Endothelial cell of umbilical vein (primary cell): ENCODE measurements around the gene PPP6R1. TPM values are rescaled to one million over a fixed set of nuclear protein-coding genes. Genes with fewer than 3 reads are reported as not detected.

Experiments used
- BruUV-seq: library from RNA; stranded (reverse); fragments of 400-500 nt; replicated peaks from 2 replicates; lab custom pipeline; 2021; lab: Mats Ljungman, UMichigan
- CTCF ChIA-PET: fragments of 300-600, 350-600 bp; sonication (Branson Sonifier 250); formaldehyde crosslinking; loops from one replicate; lab custom pipeline; 2021; ENCODE audit warnings: antibody characterized with exemption, inconsistent platforms; lab: Charles Lee
- POLR2A ChIA-PET: fragments of 300-600, 350-600 bp; sonication (Branson Sonifier 250); formaldehyde crosslinking; loops from one replicate; lab custom pipeline; 2021; ENCODE audit warnings: antibody characterized with exemption, inconsistent platforms; lab: Charles Lee
- DNase-seq: peaks from one replicate; pipeline ENCODE4 v3.0.0-alpha.2; 2011; ENCODE audit warnings: low read depth, low spot score
- FAIRE-seq: peaks from 2 replicates; lab custom pipeline; 2011; peaks lifted over from hg19 to GRCh38; lab: Jason Lieb, UNC
- H2AFZ ChIP-seq: 2 replicates; pipeline ENCODE4 v1.6.0; 2012; ENCODE audit warnings: low read depth, low read length, control low read depth, inconsistent platforms
- H3K27ac ChIP-seq: 2 replicates; pipeline ENCODE4 v1.5.1; 2011; ENCODE audit warnings: low read depth, mild to moderate bottlenecking, control low read depth, low read length, moderate library complexity; ENCODE audit not compliant: insufficient read depth
- H3K27me3 ChIP-seq, 2 experiments: 2 replicates each; pipeline versions ENCODE4 v1.6.0 to v1.6.1; 2011; ENCODE audit warnings: low read length in 2 of 2, mixed read lengths in 1 of 2; ENCODE audit not compliant: control insufficient read depth in 2 of 2, insufficient read depth in 2 of 2
- H3K36me3 ChIP-seq, 2 experiments: 2 replicates in 1 of 2; 3 replicates in 1 of 2; pipeline ENCODE4 v1.5.1; 2011; ENCODE audit warnings: low read length in 2 of 2, mild to moderate bottlenecking in 1 of 2, moderate library complexity in 1 of 2; ENCODE audit not compliant: control insufficient read depth in 2 of 2, insufficient read depth in 2 of 2; ENCODE audit errors: extremely low read depth in 1 of 2
- H3K4me1 ChIP-seq: 3 replicates; pipeline ENCODE4 v1.5.1; 2011; ENCODE audit warnings: mild to moderate bottlenecking, low read length; ENCODE audit not compliant: control insufficient read depth, insufficient read depth; ENCODE audit errors: extremely low read depth
- H3K4me2 ChIP-seq: 2 replicates; pipeline ENCODE4 v1.6.1; 2011; ENCODE audit warnings: low read length, control low read depth, mixed read lengths; ENCODE audit not compliant: insufficient read depth
- H3K4me3 ChIP-seq, 3 experiments: fragments of 200-600 bp in 1 of 3; sonication (generic), shearing (Covaris generic) in 1 of 3; replicated peaks in 1 of 3; 2 replicates each; pipeline ENCODE4 v1.5.1; 2011 to 2016; ENCODE audit warnings: control low read depth in 3 of 3, low read length in 3 of 3, mild to moderate bottlenecking in 2 of 3, inconsistent platforms in 1 of 3, low read depth in 1 of 3, moderate library complexity in 1 of 3; ENCODE audit not compliant: insufficient read depth in 1 of 3
- H3K79me2 ChIP-seq: 2 replicates; pipeline ENCODE4 v1.6.0; 2012; ENCODE audit warnings: low read length, inconsistent platforms; ENCODE audit not compliant: control insufficient read depth, insufficient read depth
- H3K9ac ChIP-seq: replicated peaks from 2 replicates; pipeline ENCODE3; 2011; ENCODE audit warnings: low read length, control low read depth; ENCODE audit not compliant: insufficient read depth; ENCODE audit errors: extremely low read depth
- H3K9me1 ChIP-seq: replicated peaks from 3 replicates; pipeline ENCODE4 v1.6.0; 2011; ENCODE audit warnings: mild to moderate bottlenecking, low read length; ENCODE audit not compliant: control insufficient read depth, insufficient read depth; ENCODE audit errors: extremely low read depth
- H3K9me3 ChIP-seq: replicated peaks from 2 replicates; pipeline ENCODE4 v1.5.1; 2012; ENCODE audit warnings: low read length, inconsistent platforms; ENCODE audit not compliant: control insufficient read depth, insufficient read depth
- H4K20me1 ChIP-seq: replicated peaks from 2 replicates; pipeline ENCODE3; 2011; ENCODE audit warnings: mild to moderate bottlenecking, low read length; ENCODE audit not compliant: control insufficient read depth, insufficient read depth; ENCODE audit errors: extremely low read depth
- CTCF ChIP-seq, 2 donors: IDR thresholded peaks; 1 replicate in 1 of 2; 2 replicates in 1 of 2; pipeline ENCODE4 v1.5.1; 2011; ENCODE audit warnings: low read length in 2 of 2, mild to moderate bottlenecking in 2 of 2, moderate library complexity in 2 of 2, control low read depth in 1 of 2, inconsistent platforms in 1 of 2, low read depth in 1 of 2; ENCODE audit not compliant: insufficient read depth in 1 of 2; ENCODE audit errors: extremely low read depth in 1 of 2
- EZH2 ChIP-seq: IDR thresholded peaks from 2 replicates; pipeline ENCODE4 v1.6.1; 2012; ENCODE audit warnings: borderline replicate concordance, low read depth, mild to moderate bottlenecking, moderate library complexity, low read length, inconsistent platforms; ENCODE audit not compliant: severe bottlenecking
- FOS ChIP-seq: IDR thresholded peaks from 2 replicates; pipeline ENCODE4 v1.6.1; 2011; ENCODE audit warnings: mild to moderate bottlenecking, low read length, moderate library complexity, borderline replicate concordance; ENCODE audit not compliant: insufficient read depth
- MAX ChIP-seq: IDR thresholded peaks from 2 replicates; pipeline ENCODE4 v1.6.1; 2011; ENCODE audit not compliant: insufficient read depth, insufficient read length
- POLR2A ChIP-seq: IDR thresholded peaks from 2 replicates; pipeline ENCODE4 v1.6.1; 2012; ENCODE audit warnings: low read depth, mild to moderate bottlenecking, control low read depth, low read length
- POLR2AphosphoS5 ChIP-seq: IDR thresholded peaks from 2 replicates; pipeline ENCODE4 v1.6.1; 2012; ENCODE audit warnings: low read depth, mild to moderate bottlenecking, control low read depth, low read length, moderate library complexity; ENCODE audit not compliant: insufficient read depth
- dilution Hi-C: fragments of 300-500 bp; cut with MboI; formaldehyde crosslinking; loops from one replicate; pipeline ENCODE4 v1.15.0; 2019; ENCODE audit warnings: low sequenced_read_pairs; ENCODE audit not compliant: extremely low pct_ligation_motif_present
- intact Hi-C: fragments of 100-400 bp; cut with micrococcal nuclease; formaldehyde crosslinking; loops from one replicate; pipeline ENCODE4 v1.10.0; 2022
- microRNA-seq: library from miRNA; unstranded; fragments of <30 nt; microRNA quantifications from one replicate; pipeline ENCODE4 v1.2.0, GENCODE V29; 2021; ENCODE audit warnings: borderline number of aligned reads, borderline replicate concordance
- polyA plus RNA-seq, 4 experiments: library from polyadenylated mRNA; depleted of rRNA in 3 of 4; stranded (reverse) in 3 of 4; unstranded in 1 of 4; fragments of >200 nt; gene quantifications; 2 replicates each; pipeline versions ENCODE4 v1.2.1 to v1.2.3, GENCODE V29; 2011 to 2012; ENCODE audit warnings: missing spikeins in 1 of 4
- small RNA-seq: library from RNA; depleted of rRNA; stranded (forward); fragments of <200 nt; gene quantifications from one replicate; pipeline ENCODE3, GENCODE V24; 2012; ENCODE audit warnings: low replicate concordance, low read depth; ENCODE audit not compliant: insufficient read depth, insufficient read length
- total RNA-seq: library from RNA; stranded (reverse); gene quantifications from 2 replicates; pipeline ENCODE4 v1.2.3, GENCODE V29; 2021

Gene PPP6R1
- total and polyA plus RNA-seq, 2 donors (not counting 3 experiments of a cell fraction or from before 2014, with no cell fraction given) = 35.7 to 71.8 TPM

GRCh38 chr19:55181740-55182139 is 77.1 kb downstream of the PPP6R1 start:
- H3K4me2 ChIP-seq = no peak overlapping the region
- intact Hi-C loops = no loop called here
- no peak for TF ChIP-seq POLR2A
- no peak for TF ChIP-seq MAX
- no peak for TF ChIP-seq CTCF (IDR thresholded peaks at IDR 0.05; ENCODE audit: extremely low read depth in 1 of 2, insufficient read depth in 1 of 2, low read depth in 1 of 2, low read length in 2 of 2)
- TF ChIP-seq FOS = no peak
- no peak for TF ChIP-seq EZH2
- no peak for TF ChIP-seq POLR2AphosphoS5
- FAIRE-seq = no peak
- no peaks in the 10 kb centered on the region for H3K79me2 ChIP-seq
- ChIA-PET POLR2A (no interaction called here), CTCF (interaction anchor here (2.3 kb wide), 1 partner anchor 16 kb away, joined by 6 read pairs; the partner anchor contains the start of gene DNAAF3)
- no peak overlapping the region for H2AFZ ChIP-seq
- H3K36me3 ChIP-seq = no peaks in the 10 kb centered on the region
- H3K4me3 ChIP-seq = no peak overlapping the region
- DNase-seq = no peak
- H4K20me1 ChIP-seq = no peaks in the 10 kb centered on the region
- no peaks in the 10 kb centered on the region for H3K4me1 ChIP-seq
- dilution Hi-C loops = no loop called here
- H3K9me1 ChIP-seq = no peaks in the 10 kb centered on the region
- H3K9me3 ChIP-seq = no peaks in the 10 kb centered on the region
- peaks cover 8 to 13% of the 10 kb centered on the region in 2 experiments for H3K27me3 ChIP-seq
- no TSS peak for BruUV-seq
- H3K9ac ChIP-seq = no peak overlapping the region
- no peak overlapping the region for H3K27ac ChIP-seq

Small RNAs within 50 kb of the gene (microRNA-seq; reads per million reads assigned to microRNA genes)
- gene MIR6802 (not detected), gene MIR6803 (not detected), gene MIR6804 (not detected)

Small RNAs within 50 kb of the gene (small RNA-seq; reads per million reads assigned to genes)
- gene MIR6802 (not detected), gene MIR6803 (not detected), gene MIR6804 (not detected)

Other genes with a start within 250 kb of the PPP6R1 start
- gene GP6, start 220.8 kb downstream of the PPP6R1 start, total RNA-seq = 0.27 and 0.28 TPM in 2 replicates
- gene GP6, start 220.8 kb downstream of the PPP6R1 start, polyA plus RNA-seq = 0.11 and 0.21 TPM in 2 replicates
- 14.0 and 19.6 TPM in 2 replicates for gene RDH13, start 195.9 kb downstream of the PPP6R1 start, total RNA-seq
- gene RDH13, start 195.9 kb downstream of the PPP6R1 start, polyA plus RNA-seq = 8.7 and 9.5 TPM in 2 replicates
- 18.1 and 28.9 TPM in 2 replicates for gene EPS8L1, start 183.1 kb downstream of the PPP6R1 start, total RNA-seq
- 13.8 and 15.9 TPM in 2 replicates for gene EPS8L1, start 183.1 kb downstream of the PPP6R1 start, polyA plus RNA-seq
- gene PPP1R12C, start 141.4 kb downstream of the PPP6R1 start, total RNA-seq = 137 and 149 TPM in 2 replicates
- gene PPP1R12C, start 141.4 kb downstream of the PPP6R1 start, polyA plus RNA-seq = 69.5 and 86.4 TPM in 2 replicates
- 0.51 and 0.92 TPM in 2 replicates for gene TNNT1, start 109.8 kb downstream of the PPP6R1 start, total RNA-seq
- gene TNNT1, start 109.8 kb downstream of the PPP6R1 start, polyA plus RNA-seq = 0.18 and 0.22 TPM in 2 replicates
- not detected in 2 replicates for gene TNNI3, start 101.3 kb downstream of the PPP6R1 start, total RNA-seq
- not detected in 2 replicates for gene TNNI3, start 101.3 kb downstream of the PPP6R1 start, polyA plus RNA-seq
- gene DNAAF3, start 92.4 kb downstream of the PPP6R1 start, total RNA-seq = 0.62 TPM in 1 of 2 replicates, not detected in the other
- 0.56 and 0.75 TPM in 2 replicates for gene DNAAF3, start 92.4 kb downstream of the PPP6R1 start, polyA plus RNA-seq
- 0.42 TPM in 1 of 2 replicates, not detected in the other for gene SYT5, start 78.7 kb downstream of the PPP6R1 start, total RNA-seq
- gene SYT5, start 78.7 kb downstream of the PPP6R1 start, polyA plus RNA-seq = not detected in 2 replicates
- 0.51 and 1.00 TPM in 2 replicates for gene PTPRH, start 49.5 kb downstream of the PPP6R1 start, total RNA-seq
- 0.10 and 0.14 TPM in 2 replicates for gene PTPRH, start 49.5 kb downstream of the PPP6R1 start, polyA plus RNA-seq
- 4.1 and 5.4 TPM in 2 replicates for gene TMEM86B, start 30.3 kb downstream of the PPP6R1 start, total RNA-seq
- gene TMEM86B, start 30.3 kb downstream of the PPP6R1 start, polyA plus RNA-seq = 4.5 and 5.8 TPM in 2 replicates
- gene HSPBP1, start 21.1 kb upstream of the PPP6R1 start, total RNA-seq = 30.4 and 38.5 TPM in 2 replicates
- gene HSPBP1, start 21.1 kb upstream of the PPP6R1 start, polyA plus RNA-seq = 47.5 and 60.3 TPM in 2 replicates
- gene BRSK1, start 25.0 kb upstream of the PPP6R1 start, total RNA-seq = 0.44 and 0.46 TPM in 2 replicates
- gene BRSK1, start 25.0 kb upstream of the PPP6R1 start, polyA plus RNA-seq = 0.33 and 0.68 TPM in 2 replicates
- not detected in 2 replicates for gene TMEM150B, start 66.3 kb upstream of the PPP6R1 start, total RNA-seq
- gene TMEM150B, start 66.3 kb upstream of the PPP6R1 start, polyA plus RNA-seq = not detected in 2 replicates
- gene KMT5C, start 80.9 kb upstream of the PPP6R1 start, total RNA-seq = 11.4 and 13.5 TPM in 2 replicates
- gene KMT5C, start 80.9 kb upstream of the PPP6R1 start, polyA plus RNA-seq = 7.2 and 11.6 TPM in 2 replicates
- not detected in 2 replicates for gene COX6B2, start 95.7 kb upstream of the PPP6R1 start, total RNA-seq
- gene COX6B2, start 95.7 kb upstream of the PPP6R1 start, polyA plus RNA-seq = not detected in 2 replicates
- not detected in 2 replicates for gene GARIN5B, start 104.2 kb upstream of the PPP6R1 start, total RNA-seq
- not detected in 2 replicates for gene GARIN5B, start 104.2 kb upstream of the PPP6R1 start, polyA plus RNA-seq
- not detected in 2 replicates for gene IL11, start 111.4 kb upstream of the PPP6R1 start, total RNA-seq
- gene IL11, start 111.4 kb upstream of the PPP6R1 start, polyA plus RNA-seq = 0.11 TPM in 1 of 2 replicates, not detected in the other
- gene TMEM190, start 117.8 kb upstream of the PPP6R1 start, total RNA-seq = not detected in 2 replicates
- gene TMEM190, start 117.8 kb upstream of the PPP6R1 start, polyA plus RNA-seq = not detected in 2 replicates
- gene TMEM238, start 125.3 kb upstream of the PPP6R1 start, total RNA-seq = 0.35 TPM in 1 of 2 replicates, not detected in the other
- gene TMEM238, start 125.3 kb upstream of the PPP6R1 start, polyA plus RNA-seq = 0.18 TPM in 1 of 2 replicates, not detected in the other
- 1,738 and 1,872 TPM in 2 replicates for gene RPL28, start 126.9 kb upstream of the PPP6R1 start, total RNA-seq
- 3,435 and 4,297 TPM in 2 replicates for gene RPL28, start 126.9 kb upstream of the PPP6R1 start, polyA plus RNA-seq
- 244 and 257 TPM in 2 replicates for gene UBE2S, start 148.8 kb upstream of the PPP6R1 start, total RNA-seq
- 176 and 183 TPM in 2 replicates for gene UBE2S, start 148.8 kb upstream of the PPP6R1 start, polyA plus RNA-seq
- gene SHISA7, start 184.3 kb upstream of the PPP6R1 start, total RNA-seq = not detected in 2 replicates
- not detected in 2 replicates for gene SHISA7, start 184.3 kb upstream of the PPP6R1 start, polyA plus RNA-seq
- 43.6 and 49.3 TPM in 2 replicates for gene ISOC2, start 202.6 kb upstream of the PPP6R1 start, total RNA-seq
- 68.7 and 96.5 TPM in 2 replicates for gene ISOC2, start 202.6 kb upstream of the PPP6R1 start, polyA plus RNA-seq
- gene C19orf85, start 205.7 kb upstream of the PPP6R1 start, total RNA-seq = not detected in 2 replicates
- gene C19orf85, start 205.7 kb upstream of the PPP6R1 start, polyA plus RNA-seq = not detected in 2 replicates
- 9.0 and 10.4 TPM in 2 replicates for gene ZNF628, start 217.6 kb upstream of the PPP6R1 start, total RNA-seq
- gene ZNF628, start 217.6 kb upstream of the PPP6R1 start, polyA plus RNA-seq = 2.0 and 2.5 TPM in 2 replicates
- gene NAT14, start 226.2 kb upstream of the PPP6R1 start, total RNA-seq = 34.4 and 44.7 TPM in 2 replicates
- gene NAT14, start 226.2 kb upstream of the PPP6R1 start, polyA plus RNA-seq = 39.1 and 42.6 TPM in 2 replicates
- gene SSC5D, start 229.4 kb upstream of the PPP6R1 start, total RNA-seq = 1.0 and 1.3 TPM in 2 replicates
- gene SSC5D, start 229.4 kb upstream of the PPP6R1 start, polyA plus RNA-seq = 0.47 and 0.49 TPM in 2 replicates